ENCODE results near the gene KRT20.
"Not testable (repeated sequence)": the region's sequence is repeated elsewhere in the genome, so short reads cannot be mapped to it uniquely, and the experiment has no call there.

Gene KRT20

DNA sequence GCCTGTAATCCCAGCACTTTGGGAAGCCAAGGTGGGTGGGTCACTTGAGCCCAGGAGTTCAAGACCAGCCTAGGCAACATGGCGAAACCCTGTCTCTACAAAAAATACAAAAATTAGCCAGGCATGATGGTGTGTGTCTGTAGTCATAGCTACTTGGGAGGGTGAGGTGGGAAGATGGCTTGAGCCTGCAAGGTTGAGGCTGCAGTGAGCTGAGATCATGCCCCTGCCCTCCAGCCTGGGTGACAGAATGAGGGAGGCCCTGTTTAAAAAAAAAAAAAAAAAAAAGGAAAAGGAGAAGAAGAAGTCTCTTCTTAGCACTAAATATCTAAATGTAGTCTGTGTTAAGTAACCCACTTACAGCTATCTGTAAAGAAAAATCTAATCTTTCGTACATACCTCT lies 32.1 kb upstream of the KRT20 start:
- POLR2A ChIA-PET = interaction anchor here (0.6 kb wide), 1 partner anchor 714 kb away, joined by 7 read pairs; no protein-coding TSS in a partner anchor
- CTCF ChIA-PET = interaction anchor here (0.7 to 1.2 kb wide), 3 partner anchors 15 to 431 kb away, joined by 3 to 5 read pairs (median 3); no protein-coding TSS in a partner anchor
- not testable (repeated sequence) for H3K27ac ChIP-seq (ENCODE audit: insufficient read depth in 1 of 2, low read depth in 1 of 2, low read length in 2 of 2, poor library complexity in 1 of 2, severe bottlenecking in 2 of 2)

DNA sequence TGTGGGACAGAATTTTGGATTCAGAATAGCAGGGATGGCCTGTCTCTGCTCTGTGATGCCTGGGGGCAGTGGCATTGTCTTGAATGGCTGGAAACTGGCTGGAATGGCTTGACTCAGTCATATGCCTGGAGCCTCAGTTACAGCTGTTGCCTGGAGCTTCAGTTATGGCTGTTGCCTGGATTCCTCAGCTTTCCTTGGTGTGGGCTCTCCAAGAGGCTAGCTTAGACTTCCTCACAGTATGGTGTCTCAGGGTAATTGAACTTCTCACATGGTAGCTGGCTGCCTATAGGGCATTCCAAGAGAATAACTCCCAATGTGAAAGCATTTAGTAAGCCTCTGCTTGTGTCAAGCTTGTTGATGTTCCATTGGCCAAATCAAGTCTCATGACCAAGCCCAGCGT lies 31.3 kb upstream of the KRT20 start:
- WGBS (ENCODE audit: insufficient coverage) = 20% methylated on average over 1 of the region's 1 CpG
- peaks cover 0 to 6% (median 0%) of the 10 kb centered on the region in 4 experiments for H3K4me1 ChIP-seq (ENCODE audit: control extremely low read depth in 1 of 4, control insufficient read depth in 4 of 4, insufficient read depth in 4 of 4, low read length in 3 of 4)
- ChIA-PET POLR2A (no interaction called here), CTCF (interaction anchor here (1.2 to 1.6 kb wide), 2 partner anchors 16 to 744 kb away, joined by 3 to 4 read pairs; no protein-coding TSS in a partner anchor)
- H3K4me3 ChIP-seq (ENCODE audit: control insufficient read depth in 1 of 7, extremely low read depth in 1 of 7, insufficient read depth in 4 of 7, low read depth in 2 of 7, low read length in 6 of 7) = no peak overlapping the region
- H3K9me3 ChIP-seq (ENCODE audit: control extremely low read depth in 1 of 5, control insufficient read depth in 4 of 5, insufficient read depth in 2 of 5, low read depth in 1 of 5, low read length in 4 of 5) = no peaks in the 10 kb centered on the region
- H3K36me3 ChIP-seq (ENCODE audit: control insufficient read depth in 4 of 4, insufficient read depth in 4 of 4, low read length in 3 of 4) = no peaks in the 10 kb centered on the region
- no peaks in the 10 kb centered on the region for H3K27me3 ChIP-seq (replicated peaks in 2 of 5; ENCODE audit: control insufficient read depth in 4 of 5, insufficient read depth in 5 of 5, low read length in 4 of 5)
- no peak overlapping the region for H3K27ac ChIP-seq (ENCODE audit: insufficient read depth in 1 of 2, low read depth in 1 of 2, low read length in 2 of 2, poor library complexity in 1 of 2, severe bottlenecking in 2 of 2)
- no peak for DNase-seq

More for the DNA sequence above, 32.1 kb upstream of the KRT20 start:
- no CpG with 5 or more reads among the region's 2 CpGs for WGBS (ENCODE audit: insufficient coverage)
- not testable (repeated sequence) for H3K4me1 ChIP-seq (ENCODE audit: control extremely low read depth in 1 of 4, control insufficient read depth in 4 of 4, insufficient read depth in 4 of 4, low read length in 3 of 4); H3K36me3 ChIP-seq (ENCODE audit: control insufficient read depth in 4 of 4, insufficient read depth in 4 of 4, low read length in 3 of 4); DNase-seq; H3K9me3 ChIP-seq (ENCODE audit: control extremely low read depth in 1 of 5, control insufficient read depth in 4 of 5, insufficient read depth in 2 of 5, low read depth in 1 of 5, low read length in 4 of 5); H3K27me3 ChIP-seq (replicated peaks in 2 of 5; ENCODE audit: control insufficient read depth in 4 of 5, insufficient read depth in 5 of 5, low read length in 4 of 5); H3K4me3 ChIP-seq (ENCODE audit: control insufficient read depth in 1 of 7, extremely low read depth in 1 of 7, insufficient read depth in 4 of 7, low read depth in 2 of 7, low read length in 6 of 7)

DNA sequence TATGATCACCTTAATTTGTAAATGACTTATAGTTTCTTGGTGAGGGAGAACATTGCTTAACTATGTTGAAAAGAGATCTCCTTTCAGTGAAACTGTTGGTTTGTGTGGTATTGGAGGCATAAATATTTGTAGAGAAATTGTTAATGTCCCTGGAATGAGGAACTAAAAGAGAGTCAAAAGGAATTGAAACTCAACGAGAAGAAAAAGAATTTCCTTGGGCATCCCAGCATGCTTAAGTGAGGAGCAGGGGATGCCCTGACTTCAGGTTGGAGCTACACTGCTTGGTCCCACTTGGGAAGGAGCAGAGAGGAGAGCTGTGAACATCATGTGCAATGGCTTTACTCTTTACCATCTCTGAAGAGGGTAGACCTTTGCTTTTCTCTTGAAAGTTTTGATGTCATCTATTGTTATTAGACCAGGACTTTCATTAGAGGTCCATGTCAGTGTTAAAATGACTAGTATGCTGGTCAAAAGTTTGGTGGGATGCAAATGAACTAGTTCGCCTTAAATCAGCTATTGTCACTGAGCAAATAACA lies 30.7 kb upstream of the KRT20 start:
- Histone ChIP-seq H3K27ac (ENCODE audit: insufficient read depth in 1 of 2, low read depth in 1 of 2, low read length in 2 of 2, poor library complexity in 1 of 2, severe bottlenecking in 2 of 2) (no peak overlapping the region), H3K9me3 (ENCODE audit: control extremely low read depth in 1 of 5, control insufficient read depth in 4 of 5, insufficient read depth in 2 of 5, low read depth in 1 of 5, low read length in 4 of 5) (no peaks in the 10 kb centered on the region), H3K27me3 (replicated peaks in 2 of 5; ENCODE audit: control insufficient read depth in 4 of 5, insufficient read depth in 5 of 5, low read length in 4 of 5) (no peaks in the 10 kb centered on the region), H3K4me3 (ENCODE audit: control insufficient read depth in 1 of 7, extremely low read depth in 1 of 7, insufficient read depth in 4 of 7, low read depth in 2 of 7, low read length in 6 of 7) (no peak overlapping the region), H3K4me1 (ENCODE audit: control extremely low read depth in 1 of 4, control insufficient read depth in 4 of 4, insufficient read depth in 4 of 4, low read length in 3 of 4) (peaks cover 0 to 6% (median 0%) of the 10 kb centered on the region in 4 experiments), H3K36me3 (ENCODE audit: control insufficient read depth in 4 of 4, insufficient read depth in 4 of 4, low read length in 3 of 4) (no peaks in the 10 kb centered on the region)
- WGBS (ENCODE audit: insufficient coverage) = 0% methylated on average over 1 of the region's 2 CpGs
- CTCF ChIA-PET = interaction anchor here (1.0 to 1.6 kb wide), 3 partner anchors 16 to 744 kb away, joined by 3 to 4 read pairs (median 3); no protein-coding TSS in a partner anchor
- POLR2A ChIA-PET = no interaction called here
- DNase-seq = no peak

DNA sequence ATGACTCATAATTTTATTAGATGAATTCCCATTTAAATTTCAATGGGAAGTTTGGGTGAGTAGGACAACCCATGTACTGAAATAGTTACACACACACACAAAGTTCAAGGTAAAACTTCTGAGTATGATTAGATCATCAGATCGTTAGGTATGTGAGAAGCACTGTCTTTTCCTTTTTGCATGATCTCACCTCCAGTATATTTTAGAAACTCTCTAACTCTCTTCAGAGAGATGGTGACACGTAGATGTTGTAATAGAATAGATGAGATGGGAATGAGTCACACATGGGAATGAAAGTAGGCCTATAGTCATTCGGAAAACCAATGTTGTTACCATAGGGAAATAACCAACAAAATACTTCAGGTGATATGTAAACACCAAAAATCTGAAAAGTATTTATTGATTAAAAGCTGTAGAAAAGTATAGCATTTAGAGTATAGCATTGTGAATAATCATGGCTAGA lies 30.2 kb upstream of the KRT20 start:
- H3K4me3 ChIP-seq (ENCODE audit: control insufficient read depth in 1 of 7, extremely low read depth in 1 of 7, insufficient read depth in 4 of 7, low read depth in 2 of 7, low read length in 6 of 7) = no peak overlapping the region
- no peak overlapping the region for H3K27ac ChIP-seq (ENCODE audit: insufficient read depth in 1 of 2, low read depth in 1 of 2, low read length in 2 of 2, poor library complexity in 1 of 2, severe bottlenecking in 2 of 2)
- POLR2A ChIA-PET = no interaction called here
- H3K27me3 ChIP-seq (replicated peaks in 2 of 5; ENCODE audit: control insufficient read depth in 4 of 5, insufficient read depth in 5 of 5, low read length in 4 of 5) = no peaks in the 10 kb centered on the region
- peaks cover 0 to 6% (median 0%) of the 10 kb centered on the region in 4 experiments for H3K4me1 ChIP-seq (ENCODE audit: control extremely low read depth in 1 of 4, control insufficient read depth in 4 of 4, insufficient read depth in 4 of 4, low read length in 3 of 4)
- no peaks in the 10 kb centered on the region for H3K9me3 ChIP-seq (ENCODE audit: control extremely low read depth in 1 of 5, control insufficient read depth in 4 of 5, insufficient read depth in 2 of 5, low read depth in 1 of 5, low read length in 4 of 5)
- H3K36me3 ChIP-seq (ENCODE audit: control insufficient read depth in 4 of 4, insufficient read depth in 4 of 4, low read length in 3 of 4) = no peaks in the 10 kb centered on the region
- no CpG with 5 or more reads among the region's 3 CpGs for WGBS (ENCODE audit: insufficient coverage)
- CTCF ChIA-PET = interaction anchor here (1.0 to 1.6 kb wide), 2 partner anchors 408 to 745 kb away, joined by 3 to 4 read pairs; no protein-coding TSS in a partner anchor
- no peak for DNase-seq

DNA sequence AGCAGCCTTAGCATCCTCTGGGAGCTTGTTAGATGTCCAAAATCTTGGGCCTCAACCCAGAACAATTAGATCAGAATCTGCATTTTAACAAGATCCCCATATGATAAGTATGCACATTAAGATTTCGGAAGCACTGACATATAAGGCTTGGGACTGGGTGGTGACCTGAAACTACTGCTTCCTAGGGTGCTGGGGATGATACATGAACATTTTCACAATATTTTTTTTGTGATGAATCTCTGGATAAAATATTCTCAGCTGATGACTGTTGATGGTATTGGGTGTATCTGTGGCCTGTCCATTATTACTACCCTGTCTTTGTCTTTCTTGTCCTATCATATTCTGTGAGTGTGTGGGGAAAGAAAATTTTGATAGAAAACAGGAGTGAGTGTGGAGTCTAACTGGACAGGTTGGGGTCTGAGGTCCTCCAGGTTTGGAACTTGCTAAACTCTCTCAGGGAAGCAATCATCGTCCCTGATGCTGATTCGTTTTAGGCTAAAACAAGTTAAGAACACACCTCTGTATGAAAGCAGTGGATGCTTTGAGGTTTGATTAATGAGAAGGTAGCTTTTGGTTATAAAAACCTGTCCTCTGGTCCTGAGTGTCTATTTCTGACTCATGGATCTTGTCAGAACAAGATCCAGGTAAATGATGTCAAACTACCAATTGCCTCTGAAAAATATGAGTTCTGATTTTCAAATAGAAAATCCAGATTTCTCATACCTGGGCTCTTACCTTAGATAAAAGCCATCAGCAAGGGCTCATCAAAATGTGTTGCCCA lies 29.2 kb upstream of the KRT20 start:
- CTCF ChIA-PET = no interaction called here
- Histone ChIP-seq H3K27ac (ENCODE audit: insufficient read depth in 1 of 2, low read depth in 1 of 2, low read length in 2 of 2, poor library complexity in 1 of 2, severe bottlenecking in 2 of 2) (no peak overlapping the region), H3K27me3 (replicated peaks in 2 of 5; ENCODE audit: control insufficient read depth in 4 of 5, insufficient read depth in 5 of 5, low read length in 4 of 5) (no peaks in the 10 kb centered on the region), H3K4me1 (ENCODE audit: control extremely low read depth in 1 of 4, control insufficient read depth in 4 of 4, insufficient read depth in 4 of 4, low read length in 3 of 4) (peaks cover 0 to 6% (median 0%) of the 10 kb centered on the region in 4 experiments), H3K36me3 (ENCODE audit: control insufficient read depth in 4 of 4, insufficient read depth in 4 of 4, low read length in 3 of 4) (no peaks in the 10 kb centered on the region), H3K9me3 (ENCODE audit: control extremely low read depth in 1 of 5, control insufficient read depth in 4 of 5, insufficient read depth in 2 of 5, low read depth in 1 of 5, low read length in 4 of 5) (no peaks in the 10 kb centered on the region), H3K4me3 (ENCODE audit: control insufficient read depth in 1 of 7, extremely low read depth in 1 of 7, insufficient read depth in 4 of 7, low read depth in 2 of 7, low read length in 6 of 7) (no peak overlapping the region)
- POLR2A ChIA-PET = no interaction called here
- WGBS (ENCODE audit: insufficient coverage) = 100% methylated on average over 2 of the region's 3 CpGs
- DNase-seq = no peak

DNA sequence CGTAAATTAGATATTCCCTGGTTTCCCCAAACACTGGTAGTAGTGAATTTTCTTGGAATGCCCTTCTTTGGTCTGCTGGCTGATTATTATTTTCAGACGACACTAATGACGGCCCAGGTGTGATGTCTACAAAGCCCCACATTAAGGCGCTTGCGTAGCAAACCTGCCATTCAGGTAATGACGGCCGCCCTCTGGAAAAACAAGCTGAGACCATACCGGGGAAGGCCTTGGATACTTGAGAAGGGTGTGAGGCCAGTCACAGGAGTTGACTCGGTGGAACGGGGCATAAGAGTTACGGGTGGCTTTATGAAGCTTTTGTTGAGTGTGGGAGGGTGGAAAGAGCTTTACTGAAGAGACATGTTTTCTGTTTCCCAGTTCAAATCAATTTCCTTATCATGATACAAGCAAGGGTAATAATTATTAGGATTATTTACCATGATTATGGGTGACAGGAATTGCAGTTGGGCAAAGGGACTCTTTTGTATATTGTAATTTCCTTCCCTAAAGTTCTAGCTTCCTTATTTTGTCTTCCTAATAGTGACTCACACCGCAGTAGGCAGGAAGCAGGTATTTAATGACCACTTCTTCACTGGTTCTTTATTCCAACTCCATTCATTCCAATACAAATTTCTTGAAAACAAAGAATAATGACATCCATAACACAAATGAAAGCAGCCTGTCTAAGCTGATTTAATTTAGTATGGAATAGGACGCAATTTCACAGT lies 27.6 kb upstream of the KRT20 start:
- H3K27me3 ChIP-seq (replicated peaks in 2 of 5; ENCODE audit: control insufficient read depth in 4 of 5, insufficient read depth in 5 of 5, low read length in 4 of 5) = peaks cover 0 to 13% (median 4%) of the 10 kb centered on the region in 5 experiments
- no peaks in the 10 kb centered on the region for H3K36me3 ChIP-seq (ENCODE audit: control insufficient read depth in 4 of 4, insufficient read depth in 4 of 4, low read length in 3 of 4)
- ChIA-PET CTCF (interaction anchor here (0.9 to 5.6 kb wide), 5 partner anchors 417 to 750 kb away, joined by 3 to 26 read pairs (median 4); no protein-coding TSS in a partner anchor), POLR2A (no interaction called here)
- WGBS (ENCODE audit: insufficient coverage) = 96% methylated on average over 10 of the region's 13 CpGs
- H3K27ac ChIP-seq (ENCODE audit: insufficient read depth in 1 of 2, low read depth in 1 of 2, low read length in 2 of 2, poor library complexity in 1 of 2, severe bottlenecking in 2 of 2) = no peak overlapping the region
- no peaks in the 10 kb centered on the region for H3K9me3 ChIP-seq (ENCODE audit: control extremely low read depth in 1 of 5, control insufficient read depth in 4 of 5, insufficient read depth in 2 of 5, low read depth in 1 of 5, low read length in 4 of 5)
- no peak overlapping the region for H3K4me3 ChIP-seq (ENCODE audit: control insufficient read depth in 1 of 7, extremely low read depth in 1 of 7, insufficient read depth in 4 of 7, low read depth in 2 of 7, low read length in 6 of 7)
- peaks cover 0 to 6% (median 0%) of the 10 kb centered on the region in 4 experiments for H3K4me1 ChIP-seq (ENCODE audit: control extremely low read depth in 1 of 4, control insufficient read depth in 4 of 4, insufficient read depth in 4 of 4, low read length in 3 of 4)
- DNase-seq = peak; percentile 10 to 29 (median 24)
